Ovary (tissue), 3 donors: ENCODE data around the gene FOSL1.

ENCODE experiments used
- POLR2A ChIP-seq: fragments of 450-650 bp; IDR thresholded peaks from one replicate; pipeline ENCODE4 v1.6.1; 2017; ENCODE audit warnings: antibody characterized with exemption, mild to moderate bottlenecking, moderate library complexity
- TF ChIP-seq, protein P1 (sequence below), 3 donors: fragments of 450-650 bp in 2 of 3; fragments of 200-600 bp in 1 of 3; IDR thresholded peaks; one replicate each; pipeline versions ENCODE4 v1.5.1 to v1.8.0; 2016 to 2022; ENCODE audit warnings: antibody characterized with exemption in 3 of 3, mild to moderate bottlenecking in 1 of 3
- donor health status: DM: no; HTN: no; CAD: no.

DNA sequence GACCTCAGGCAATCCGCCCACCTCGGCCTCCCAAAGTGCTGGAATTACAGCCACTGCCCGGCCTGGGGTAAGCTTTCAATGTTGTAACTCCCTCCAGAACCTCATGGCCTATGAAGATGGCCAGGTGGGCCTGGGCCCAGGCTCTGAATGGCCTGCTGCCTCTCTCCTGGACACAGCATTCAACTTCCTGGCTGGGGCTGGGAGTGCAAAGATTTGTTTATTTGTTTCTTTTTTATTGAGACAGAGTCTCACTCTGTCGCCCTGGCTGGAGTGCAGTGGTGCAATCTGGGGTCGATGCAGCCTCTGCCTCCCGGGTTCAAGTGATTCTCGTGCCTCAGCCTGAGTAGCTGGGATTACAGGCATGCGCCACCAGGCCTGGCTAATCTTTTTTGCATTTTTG is 44.6 kb upstream of the FOSL1 start:
- TF ChIP-seq POLR2A: no peak
- TF ChIP-seq, protein P1, sequence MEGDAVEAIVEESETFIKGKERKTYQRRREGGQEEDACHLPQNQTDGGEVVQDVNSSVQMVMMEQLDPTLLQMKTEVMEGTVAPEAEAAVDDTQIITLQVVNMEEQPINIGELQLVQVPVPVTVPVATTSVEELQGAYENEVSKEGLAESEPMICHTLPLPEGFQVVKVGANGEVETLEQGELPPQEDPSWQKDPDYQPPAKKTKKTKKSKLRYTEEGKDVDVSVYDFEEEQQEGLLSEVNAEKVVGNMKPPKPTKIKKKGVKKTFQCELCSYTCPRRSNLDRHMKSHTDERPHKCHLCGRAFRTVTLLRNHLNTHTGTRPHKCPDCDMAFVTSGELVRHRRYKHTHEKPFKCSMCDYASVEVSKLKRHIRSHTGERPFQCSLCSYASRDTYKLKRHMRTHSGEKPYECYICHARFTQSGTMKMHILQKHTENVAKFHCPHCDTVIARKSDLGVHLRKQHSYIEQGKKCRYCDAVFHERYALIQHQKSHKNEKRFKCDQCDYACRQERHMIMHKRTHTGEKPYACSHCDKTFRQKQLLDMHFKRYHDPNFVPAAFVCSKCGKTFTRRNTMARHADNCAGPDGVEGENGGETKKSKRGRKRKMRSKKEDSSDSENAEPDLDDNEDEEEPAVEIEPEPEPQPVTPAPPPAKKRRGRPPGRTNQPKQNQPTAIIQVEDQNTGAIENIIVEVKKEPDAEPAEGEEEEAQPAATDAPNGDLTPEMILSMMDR (IDR thresholded peaks at IDR 0.05): no peak
